ENCODE results near the gene LPIN1. TPM values are rescaled to one million over a fixed set of nuclear protein-coding genes. Genes with fewer than 3 reads are reported as not detected.

Gene LPIN1
- total RNA-seq, 1 donor from 2014 or later = 198 TPM

Small RNAs within 50 kb of the gene (microRNA-seq; reads per million reads assigned to microRNA genes)
- not detected for gene MIR4262 (ENCODE audit: borderline number of aligned reads)
- not detected for gene MIR548S (ENCODE audit: borderline number of aligned reads)

Other genes with a start within 250 kb of the LPIN1 start
- 3.8 TPM for gene GREB1, start 212.6 kb upstream of the LPIN1 start, total RNA-seq
- not detected for gene NTSR2, start 76.4 kb upstream of the LPIN1 start, total RNA-seq

All from mesenteric fat pad (tissue), 1 donor.